Neuronal stem cell (in vitro differentiated cells): ENCODE data around the gene LRRC49.

Source experiments
- DNase-seq: peaks from one replicate; pipeline ENCODE4 v3.0.0-alpha.2; 2013; ENCODE audit warnings: low spot score
- H2AFZ ChIP-seq: one replicate; pipeline ENCODE4 v1.6.1; 2013; ENCODE audit warnings: mild to moderate bottlenecking, low read length, inconsistent platforms
- H2AK5ac ChIP-seq: 2 replicates; pipeline ENCODE4 v1.6.1; 2013; ENCODE audit warnings: low read depth, mild to moderate bottlenecking, inconsistent platforms, low read length, moderate library complexity, mixed read lengths
- H2BK120ac ChIP-seq: 2 replicates; pipeline ENCODE4 v1.6.1; 2013; ENCODE audit warnings: low read depth, mild to moderate bottlenecking, inconsistent platforms, low read length, moderate library complexity, mixed read lengths
- H2BK12ac ChIP-seq: one replicate; pipeline ENCODE4 v1.6.1; 2013; ENCODE audit warnings: low read length, inconsistent platforms
- H2BK15ac ChIP-seq: 2 replicates; pipeline ENCODE4 v1.6.1; 2013; ENCODE audit warnings: mild to moderate bottlenecking, low read length, inconsistent platforms, mixed read lengths
- H2BK5ac ChIP-seq: one replicate; pipeline ENCODE4 v1.6.1; 2013; ENCODE audit warnings: inconsistent platforms, mild to moderate bottlenecking, low read length, moderate library complexity
- H3K14ac ChIP-seq: one replicate; pipeline ENCODE4 v1.6.1; 2013; ENCODE audit warnings: low read length, inconsistent platforms
- H3K18ac ChIP-seq: 2 replicates; pipeline ENCODE4 v1.6.1; 2013; ENCODE audit warnings: low read length, inconsistent platforms
- H3K23ac ChIP-seq: 2 replicates; pipeline ENCODE4 v1.6.1; 2013; ENCODE audit warnings: low read depth, mild to moderate bottlenecking, mixed read lengths, low read length, inconsistent platforms; ENCODE audit not compliant: poor library complexity
- H3K27ac ChIP-seq: replicated peaks from 3 replicates; pipeline ENCODE4 v1.5.1; 2013; ENCODE audit warnings: low read length, inconsistent platforms
- H3K27me3 ChIP-seq, 3 experiments: 2 replicates each; pipeline ENCODE4 v1.6.1; 2013; ENCODE audit warnings: low read length in 3 of 3, mild to moderate bottlenecking in 2 of 3, inconsistent platforms in 1 of 3, low read depth in 1 of 3, mixed read lengths in 1 of 3, moderate library complexity in 1 of 3; ENCODE audit not compliant: control insufficient read depth in 3 of 3, insufficient read depth in 3 of 3
- H3K36me3 ChIP-seq, 2 donors: replicated peaks in 1 of 2; 2 replicates each; pipeline ENCODE4 v1.6.1; 2013; ENCODE audit warnings: low read length in 2 of 2; ENCODE audit not compliant: control insufficient read depth in 2 of 2, insufficient read depth in 2 of 2
- H3K4ac ChIP-seq: 2 replicates; pipeline ENCODE4 v1.6.1; 2013; ENCODE audit warnings: inconsistent platforms, mild to moderate bottlenecking, low read length, moderate library complexity
- H3K4me1 ChIP-seq, 2 donors: 1 replicate in 1 of 2; 2 replicates in 1 of 2; pipeline ENCODE4 v1.6.1; 2013; ENCODE audit warnings: low read length in 2 of 2, low read depth in 1 of 2; ENCODE audit not compliant: control insufficient read depth in 2 of 2, insufficient read depth in 1 of 2
- H3K4me2 ChIP-seq: one replicate; pipeline ENCODE4 v1.6.1; 2013; ENCODE audit warnings: mild to moderate bottlenecking, low read length, inconsistent platforms; ENCODE audit not compliant: insufficient read depth, poor library complexity, severe bottlenecking
- H3K4me3 ChIP-seq, 2 donors: 2 replicates each; pipeline ENCODE4 v1.5.1; 2013; ENCODE audit warnings: low read length in 2 of 2, mild to moderate bottlenecking in 2 of 2, inconsistent platforms in 1 of 2, moderate library complexity in 1 of 2
- H3K79me1 ChIP-seq: one replicate; pipeline ENCODE4 v1.6.1; 2013; ENCODE audit warnings: low read depth, mild to moderate bottlenecking, inconsistent platforms, low read length, moderate library complexity
- H3K9ac ChIP-seq: one replicate; pipeline ENCODE4 v1.6.1; 2013; ENCODE audit warnings: mild to moderate bottlenecking, low read depth, low read length, inconsistent platforms; ENCODE audit not compliant: poor library complexity
- H3K9me3 ChIP-seq, 2 donors: replicated peaks in 1 of 2; 2 replicates each; pipeline versions ENCODE3 to v1.6.1; 2013; ENCODE audit warnings: low read length in 2 of 2, mild to moderate bottlenecking in 2 of 2, inconsistent platforms in 1 of 2, low read depth in 1 of 2, mixed read lengths in 1 of 2, moderate library complexity in 1 of 2; ENCODE audit not compliant: control insufficient read depth in 2 of 2, insufficient read depth in 1 of 2
- H4K8ac ChIP-seq: one replicate; pipeline ENCODE4 v1.6.1; 2013; ENCODE audit warnings: low read depth, mild to moderate bottlenecking, inconsistent platforms, low read length, moderate library complexity
- H4K91ac ChIP-seq: one replicate; pipeline ENCODE4 v1.6.1; 2013; ENCODE audit warnings: low read length, low read depth, mild to moderate bottlenecking, inconsistent platforms; ENCODE audit not compliant: poor library complexity
- WGBS, 2 donors: extraction: QIAGEN DNeasy Blood & Tissue Kit; methylation state at CpG; one replicate each; pipeline ENCODE4 v1.1.7; 2013; ENCODE audit warnings: missing lambda C conversion rate in 2 of 2, mixed read lengths in 1 of 2; ENCODE audit not compliant: insufficient read length in 2 of 2, insufficient replicate concordance in 1 of 2; ENCODE audit errors: extremely low coverage in 2 of 2; 5-methylcytosine and 5-hydroxymethylcytosine counted together

Gene LRRC49

DNA sequence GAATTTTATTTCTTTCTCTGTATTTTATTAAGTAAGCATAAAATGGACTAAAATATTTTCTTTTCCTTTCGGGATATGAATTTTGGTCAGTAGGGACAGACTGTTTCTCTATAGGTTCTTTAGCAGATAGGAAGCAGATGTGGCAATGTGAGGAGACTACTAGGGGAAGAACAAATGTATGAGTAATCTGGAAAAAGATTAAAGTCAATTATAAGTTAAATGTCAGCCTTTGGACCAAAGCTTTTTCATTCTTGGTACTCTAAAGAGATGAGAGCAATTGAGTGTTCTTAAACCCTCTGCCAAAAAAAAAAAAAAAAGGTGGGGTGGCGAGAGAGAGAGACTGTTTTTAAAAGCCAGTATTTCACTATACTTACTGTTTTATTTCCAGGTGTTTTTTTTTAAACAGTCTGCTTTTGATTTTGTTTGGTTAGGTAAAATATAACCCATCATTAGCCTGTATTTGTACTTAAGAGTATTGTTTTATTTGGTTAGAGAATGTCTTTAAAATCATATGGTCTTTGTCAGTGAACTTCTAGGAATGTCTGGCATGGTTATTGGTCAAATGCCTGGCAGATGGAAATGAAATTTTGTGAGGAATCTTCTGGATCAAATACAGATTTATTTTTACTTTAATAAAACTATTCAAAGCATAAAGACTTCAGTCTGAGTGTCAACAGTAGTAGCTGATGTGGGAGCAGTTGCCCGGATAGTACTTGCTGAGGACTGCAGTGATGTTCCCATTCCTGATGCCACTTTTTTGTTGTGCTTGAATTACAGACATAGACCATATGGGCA is 63.8 kb downstream of the LRRC49 start:
- Histone ChIP-seq H3K4me1 (no peaks in the 10 kb centered on the region), H3K4me3 (no peak overlapping the region), H3K14ac (no peak overlapping the region), H3K23ac (no peak overlapping the region), H3K4ac (no peak overlapping the region), H3K79me1 (no peaks in the 10 kb centered on the region), H3K36me3 (no peaks in the 10 kb centered on the region), H3K9ac (no peak overlapping the region), H2BK15ac (no peak overlapping the region), H3K4me2 (no peak overlapping the region), H3K27me3 (no peaks in the 10 kb centered on the region), H2BK120ac (no peak overlapping the region), H2AK5ac (no peak overlapping the region), H3K9me3 (no peaks in the 10 kb centered on the region), H2BK5ac (no peak overlapping the region), H3K27ac (no peak overlapping the region), H4K91ac (no peak overlapping the region), H2AFZ (no peak overlapping the region), H2BK12ac (no peak overlapping the region), H4K8ac (no peak overlapping the region), H3K18ac (no peak overlapping the region)
- no peak for DNase-seq
- no CpG with 5 or more reads among the region's 3 CpGs for WGBS, 2 donors

DNA sequence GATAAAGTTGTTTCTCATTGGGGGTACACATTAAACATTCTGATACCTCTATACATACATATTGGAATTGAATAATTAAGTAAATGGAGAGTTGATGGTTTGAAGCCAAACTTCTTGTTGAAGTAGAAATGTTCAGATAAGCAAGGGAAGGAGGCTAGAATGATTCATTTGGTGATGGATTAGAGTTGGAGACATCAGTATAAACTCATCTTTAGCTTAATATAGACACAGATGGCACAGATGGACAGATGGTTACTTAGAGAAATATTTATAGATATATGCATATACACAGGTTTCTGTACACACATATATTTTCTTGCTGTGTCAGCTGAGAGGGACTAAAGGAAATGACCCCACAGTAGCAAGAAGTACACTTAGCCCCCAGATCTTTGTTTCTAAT is 69.5 kb downstream of the LRRC49 start:
- Histone ChIP-seq H2BK120ac (no peak overlapping the region), H3K27me3 (no peaks in the 10 kb centered on the region), H2AK5ac (no peak overlapping the region), H3K23ac (no peak overlapping the region), H4K91ac (no peak overlapping the region), H3K9me3 (no peaks in the 10 kb centered on the region), H3K4me2 (no peak overlapping the region), H3K18ac (no peak overlapping the region), H3K4ac (no peak overlapping the region), H2BK15ac (no peak overlapping the region), H2AFZ (no peak overlapping the region), H3K9ac (no peak overlapping the region), H3K27ac (no peak overlapping the region), H3K36me3 (no peaks in the 10 kb centered on the region), H2BK5ac (no peak overlapping the region), H3K14ac (no peak overlapping the region), H2BK12ac (no peak overlapping the region), H3K4me1 (no peaks in the 10 kb centered on the region), H3K79me1 (no peaks in the 10 kb centered on the region), H3K4me3 (no peak overlapping the region), H4K8ac (no peak overlapping the region)
- DNase-seq = no peak

DNA sequence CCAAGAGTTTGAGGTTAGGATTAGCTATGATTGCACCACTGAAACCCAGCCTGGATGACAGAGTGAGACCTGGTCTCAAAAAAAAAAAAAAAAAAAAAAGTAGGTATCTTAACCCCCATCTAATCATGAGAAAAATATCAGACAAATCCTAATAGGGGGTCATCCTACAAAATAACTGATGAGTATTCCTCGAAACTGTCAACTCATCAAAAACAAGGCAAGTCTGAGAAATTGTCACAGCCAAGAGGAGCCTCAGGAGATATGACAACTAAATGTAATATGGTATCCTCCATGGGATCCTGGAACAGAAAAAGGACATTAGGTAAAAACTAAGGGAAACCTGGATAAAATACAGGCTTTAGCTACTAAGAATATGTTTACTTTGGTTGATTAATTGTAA is 70.6 kb downstream of the LRRC49 start:
- H4K8ac ChIP-seq = no peak overlapping the region
- no CpG with 5 or more reads among the region's 1 CpG for WGBS, 2 donors

DNA sequence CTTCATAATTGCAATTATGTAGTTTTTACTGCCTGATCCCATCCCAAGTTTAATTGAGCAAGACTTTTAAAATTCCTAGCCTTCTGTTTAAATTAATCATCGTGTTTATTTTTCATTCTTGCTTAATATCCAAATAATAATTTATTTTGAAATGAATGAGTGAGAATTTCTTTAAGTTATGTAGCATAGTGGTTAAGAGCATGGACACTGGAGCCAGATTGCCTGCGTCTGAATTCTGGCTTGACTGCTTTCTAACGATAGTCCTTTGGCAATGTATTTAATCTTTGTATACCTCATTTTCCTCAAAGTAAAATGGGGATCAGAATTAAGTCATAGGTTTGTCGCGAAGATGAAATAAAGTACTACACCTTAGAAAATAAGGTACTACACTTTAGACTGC is 71.4 kb downstream of the LRRC49 start:
- Histone ChIP-seq H2BK12ac (no peak overlapping the region), H3K9ac (no peak overlapping the region), H3K18ac (no peak overlapping the region), H3K4me3 (no peak overlapping the region), H3K27ac (no peak overlapping the region), H3K14ac (no peak overlapping the region), H3K79me1 (no peaks in the 10 kb centered on the region), H3K4me2 (no peak overlapping the region), H2BK15ac (no peak overlapping the region), H2BK120ac (no peak overlapping the region), H3K23ac (no peak overlapping the region), H3K36me3 (no peaks in the 10 kb centered on the region), H2AK5ac (no peak overlapping the region), H2AFZ (no peak overlapping the region), H2BK5ac (no peak overlapping the region), H3K9me3 (no peaks in the 10 kb centered on the region), H4K8ac (no peak overlapping the region), H3K4me1 (no peaks in the 10 kb centered on the region), H3K27me3 (no peaks in the 10 kb centered on the region), H4K91ac (no peak overlapping the region), H3K4ac (no peak overlapping the region)
- DNase-seq = no peak
- WGBS, 2 donors = no CpG with 5 or more reads among the region's 5 CpGs

More for the DNA sequence above, 70.6 kb downstream of the LRRC49 start:
- no peak overlapping the region for H3K4ac ChIP-seq
- H3K18ac ChIP-seq = no peak overlapping the region
- no peak overlapping the region for H2BK12ac ChIP-seq
- H3K27me3 ChIP-seq = no peaks in the 10 kb centered on the region
- no peaks in the 10 kb centered on the region for H3K79me1 ChIP-seq
- H2BK120ac ChIP-seq = no peak overlapping the region
- no peak for DNase-seq
- no peak overlapping the region for H3K23ac ChIP-seq
- no peak overlapping the region for H3K4me2 ChIP-seq
- H3K9me3 ChIP-seq = no peaks in the 10 kb centered on the region
- no peak overlapping the region for H2AFZ ChIP-seq
- H2BK15ac ChIP-seq = no peak overlapping the region
- no peaks in the 10 kb centered on the region for H3K4me1 ChIP-seq
- no peak overlapping the region for H2AK5ac ChIP-seq
- no peak overlapping the region for H3K9ac ChIP-seq
- no peak overlapping the region for H4K91ac ChIP-seq
- H2BK5ac ChIP-seq = no peak overlapping the region
- H3K4me3 ChIP-seq = no peak overlapping the region
- H3K14ac ChIP-seq = no peak overlapping the region
- H3K36me3 ChIP-seq = no peaks in the 10 kb centered on the region
- no peak overlapping the region for H3K27ac ChIP-seq
